Measurements from ENCODE around the gene EPB41L5.

EPB41L5 gene

GRCh38 chr2:120204945-120205670 is 192.2 kb downstream of the EPB41L5 start:
- ChIA-PET POLR2A (interaction anchor here (1.1 kb wide), 1 partner anchor 14 kb away, joined by 3 read pairs; no protein-coding TSS in a partner anchor), CTCF (interaction anchor here (1.2 to 2.2 kb wide), 4 partner anchors 9 to 108 kb away, joined by 5 to 16 read pairs (median 9); no protein-coding TSS in a partner anchor)
- DNase-seq (ENCODE audit: extremely low spot score), result peak; percentile 4
- TF ChIP-seq CTCF (IDR thresholded peaks at IDR 0.05; ENCODE audit: control extremely low read depth, extremely low read depth, low read depth, missing control alignments), result no peak

DNA sequence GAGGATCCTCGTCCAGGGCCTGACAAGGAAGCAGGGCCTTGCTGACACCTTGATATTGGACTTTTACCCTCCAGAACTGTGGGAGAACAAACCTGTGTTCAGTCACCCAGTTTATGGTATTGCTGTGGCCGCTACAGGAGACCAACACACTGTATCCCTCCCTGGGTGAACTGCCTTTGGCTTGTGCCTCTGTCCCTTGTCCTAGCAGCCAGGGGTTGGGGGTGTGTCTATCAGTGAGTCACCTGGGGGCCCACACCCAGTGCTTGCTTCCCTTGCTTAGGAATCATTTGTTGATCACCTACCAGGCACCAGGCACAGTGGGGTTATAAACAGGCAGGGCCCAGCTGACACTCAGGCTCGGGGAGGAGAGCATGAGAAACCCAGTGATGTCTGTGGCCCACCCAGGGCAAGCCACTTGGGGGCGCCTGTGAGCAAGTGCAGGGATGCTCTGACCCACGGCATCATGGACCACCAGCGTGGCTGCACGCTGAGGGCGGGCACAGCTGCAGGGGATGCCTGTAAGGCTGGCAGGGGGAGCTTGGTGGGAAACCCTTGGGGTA is 193.2 kb downstream of the EPB41L5 start:
- DNase-seq (ENCODE audit: extremely low spot score), result peak; percentile 62
- peak; percentile 47 for TF ChIP-seq CTCF (IDR thresholded peaks at IDR 0.05; ENCODE audit: control extremely low read depth, extremely low read depth, low read depth, missing control alignments)
- POLR2A ChIA-PET, result no interaction called here
- CTCF ChIA-PET, result interaction anchor here (0.6 to 1.8 kb wide), 9 partner anchors 10 to 108 kb away, joined by 3 to 23 read pairs (median 3); no protein-coding TSS in a partner anchor

- DNase-seq (ENCODE audit: extremely low spot score), result peak; percentile 10
Observed at GRCh38 chr2:120208381-120209353, 195.8 kb downstream of the EPB41L5 start.

GRCh38 chr2:120209427-120210269 is 196.8 kb downstream of the EPB41L5 start:
- ChIA-PET POLR2A (interaction anchor here (0.5 kb wide), 1 partner anchor 425 kb away, joined by 7 read pairs; no protein-coding TSS in a partner anchor), CTCF (interaction anchor here (1.1 to 4.0 kb wide), 8 partner anchors 10 to 105 kb away, joined by 3 to 19 read pairs (median 4); no protein-coding TSS in a partner anchor)
- peak; percentile 15 for DNase-seq (ENCODE audit: extremely low spot score)
- TF ChIP-seq CTCF (IDR thresholded peaks at IDR 0.05; ENCODE audit: control extremely low read depth, extremely low read depth, low read depth, missing control alignments), result no peak

More at GRCh38 chr2:120208381-120209353, 195.8 kb downstream of the EPB41L5 start:
- CTCF ChIA-PET, result interaction anchor here (1.1 to 4.0 kb wide), 9 partner anchors 9 to 106 kb away, joined by 3 to 19 read pairs (median 5); no protein-coding TSS in a partner anchor
- TF ChIP-seq CTCF (IDR thresholded peaks at IDR 0.05; ENCODE audit: control extremely low read depth, extremely low read depth, low read depth, missing control alignments), result no peak
- POLR2A ChIA-PET, result no interaction called here

- DNase-seq (ENCODE audit: extremely low spot score), result peak; percentile 21
- ChIA-PET POLR2A (interaction anchor here (0.5 kb wide), 1 partner anchor 426 kb away, joined by 7 read pairs; no protein-coding TSS in a partner anchor), CTCF (interaction anchor here (1.1 to 4.0 kb wide), 6 partner anchors 9 to 104 kb away, joined by 3 to 19 read pairs (median 4); no protein-coding TSS in a partner anchor)
- TF ChIP-seq CTCF (IDR thresholded peaks at IDR 0.05; ENCODE audit: control extremely low read depth, extremely low read depth, low read depth, missing control alignments), result no peak
Observed at GRCh38 chr2:120210270-120210693, 197.4 kb downstream of the EPB41L5 start.
